CD14-positive monocyte (primary cell): ENCODE data around the gene CEP112. TPM values are rescaled to one million over a fixed set of nuclear protein-coding genes. Genes with fewer than 3 reads are reported as not detected.

Experiments
- DNase-seq, 3 donors: peaks; one replicate each; pipeline ENCODE4 v3.0.0-alpha.2; 2011 to 2022
- H2AFZ ChIP-seq: 2 replicates; pipeline ENCODE4 v1.6.0; 2012; ENCODE audit warnings: mild to moderate bottlenecking, low read depth, low read length, inconsistent platforms; ENCODE audit not compliant: insufficient read depth, poor library complexity, severe bottlenecking
- H3K27ac ChIP-seq, 2 donors: 1 replicate in 1 of 2; 2 replicates in 1 of 2; pipeline ENCODE4 v1.5.1; 2012 to 2013; ENCODE audit warnings: low read length in 2 of 2, control low read depth in 1 of 2, inconsistent platforms in 1 of 2, low read depth in 1 of 2, mild to moderate bottlenecking in 1 of 2
- H3K27me3 ChIP-seq, 2 donors: one replicate each; pipeline versions ENCODE4 v1.6.0 to v1.6.1; 2011 to 2013; ENCODE audit warnings: low read length in 2 of 2; ENCODE audit not compliant: control insufficient read depth in 2 of 2, insufficient read depth in 2 of 2
- H3K36me3 ChIP-seq, 2 donors: replicated peaks in 1 of 2; 1 replicate in 1 of 2; 2 replicates in 1 of 2; pipeline versions ENCODE4 v1.5.1 to v1.6.1; 2012 to 2013; ENCODE audit warnings: low read length in 2 of 2, control low read depth in 1 of 2, inconsistent platforms in 1 of 2, mild to moderate bottlenecking in 1 of 2; ENCODE audit not compliant: insufficient read depth in 2 of 2, control insufficient read depth in 1 of 2
- H3K4me1 ChIP-seq, 2 donors: 1 replicate in 1 of 2; 2 replicates in 1 of 2; pipeline versions ENCODE4 v1.5.1 to v1.6.1; 2012 to 2013; ENCODE audit warnings: low read length in 2 of 2, control low read depth in 1 of 2, inconsistent platforms in 1 of 2, mild to moderate bottlenecking in 1 of 2, moderate library complexity in 1 of 2; ENCODE audit not compliant: insufficient read depth in 2 of 2, control insufficient read depth in 1 of 2
- H3K4me2 ChIP-seq: replicated peaks from 2 replicates; pipeline ENCODE3; 2012; ENCODE audit warnings: low read length, moderate library complexity, mild to moderate bottlenecking; ENCODE audit not compliant: poor library complexity, severe bottlenecking; ENCODE audit errors: extremely low read depth
- H3K4me3 ChIP-seq, 3 experiments: fragments of 200-600 bp in 1 of 3; sonication (generic) in 1 of 3; replicated peaks in 1 of 3; 1 replicate in 2 of 3; 2 replicates in 1 of 3; pipeline ENCODE4 v1.5.1; 2011 to 2013; ENCODE audit warnings: low read length in 3 of 3, mild to moderate bottlenecking in 3 of 3, control low read depth in 2 of 3, low read depth in 2 of 3, inconsistent platforms in 1 of 3, moderate library complexity in 1 of 3
- H3K79me2 ChIP-seq: 2 replicates; pipeline ENCODE4 v1.6.0; 2012; ENCODE audit warnings: mild to moderate bottlenecking, control low read depth, inconsistent platforms, low read length, moderate library complexity; ENCODE audit not compliant: insufficient read depth
- H3K9ac ChIP-seq: 2 replicates; pipeline ENCODE4 v1.6.0; 2017; ENCODE audit warnings: low read length, mild to moderate bottlenecking; ENCODE audit not compliant: insufficient read depth, poor library complexity, severe bottlenecking
- H3K9me3 ChIP-seq, 2 donors: replicated peaks in 1 of 2; 1 replicate in 1 of 2; 2 replicates in 1 of 2; pipeline versions ENCODE4 v1.5.1 to v1.6.1; 2012 to 2013; ENCODE audit warnings: low read length in 2 of 2, control low read depth in 1 of 2; ENCODE audit not compliant: control insufficient read depth in 1 of 2, insufficient read depth in 1 of 2
- H4K20me1 ChIP-seq: 2 replicates; pipeline ENCODE4 v1.6.0; 2012; ENCODE audit warnings: mild to moderate bottlenecking, low read length, control low read depth, moderate library complexity; ENCODE audit not compliant: insufficient read depth
- H3K27ac Mint-ChIP-seq, 7 donors: one replicate each; pipeline ENCODE4 v1.8.0; 2020; ENCODE audit warnings: mild to moderate bottlenecking in 7 of 7, mixed read lengths in 7 of 7, moderate library complexity in 6 of 7, inconsistent platforms in 2 of 7
- H3K27me3 Mint-ChIP-seq, 3 donors: one replicate each; pipeline ENCODE4 v1.8.0; 2021 to 2022; ENCODE audit warnings: low read depth in 3 of 3, mild to moderate bottlenecking in 3 of 3, mixed read lengths in 3 of 3, moderate library complexity in 3 of 3, inconsistent platforms in 1 of 3
- H3K36me3 Mint-ChIP-seq, 2 donors: one replicate each; pipeline ENCODE4 v1.8.0; 2020; ENCODE audit warnings: mixed read lengths in 2 of 2, inconsistent platforms in 1 of 2, mild to moderate bottlenecking in 1 of 2
- H3K4me1 Mint-ChIP-seq: one replicate; pipeline ENCODE4 v1.8.0; 2020; ENCODE audit warnings: mild to moderate bottlenecking, mixed read lengths
- H3K4me3 Mint-ChIP-seq, 2 donors: one replicate each; pipeline ENCODE4 v1.8.0; 2020; ENCODE audit warnings: mild to moderate bottlenecking in 2 of 2, mixed read lengths in 2 of 2, moderate library complexity in 1 of 2
- H3K9me3 Mint-ChIP-seq, 7 donors: one replicate each; pipeline ENCODE4 v1.8.0; 2020 to 2022; ENCODE audit warnings: mixed read lengths in 7 of 7, mild to moderate bottlenecking in 6 of 7, moderate library complexity in 6 of 7, inconsistent platforms in 2 of 7
- WGBS: methylation state at CpG from one replicate; pipeline ENCODE4 v1.1.5; 2013; ENCODE audit warnings: missing lambda C conversion rate; ENCODE audit not compliant: insufficient coverage; 5-methylcytosine and 5-hydroxymethylcytosine counted together
- intact Hi-C, 2 donors: fragments of 100-400 bp; cut with micrococcal nuclease; formaldehyde crosslinking; loops; one replicate each; pipeline versions ENCODE4 v1.15.0 to v1.15.1; 2023
- polyA plus RNA-seq, 3 donors: library from polyadenylated mRNA; depleted of rRNA in 1 of 3; unstranded in 2 of 3; stranded (reverse) in 1 of 3; fragments of 300-500 nt in 2 of 3; fragments of >200 nt in 1 of 3; fragmentation: Illumina TruSeq in 2 of 3; gene quantifications; 1 replicate in 2 of 3; 2 replicates in 1 of 3; pipeline ENCODE4 v1.2.3, GENCODE V29; 2012 to 2021
- TF ChIP-seq, protein P1 (sequence below): fragments of 200-600 bp; IDR thresholded peaks from one replicate; pipeline ENCODE4 v1.8.0; 2022; ENCODE audit warnings: antibody characterized with exemption, mild to moderate bottlenecking

Gene CEP112
- polyA plus RNA-seq, 3 donors = 0.10 TPM; not detected in 2

DNA sequence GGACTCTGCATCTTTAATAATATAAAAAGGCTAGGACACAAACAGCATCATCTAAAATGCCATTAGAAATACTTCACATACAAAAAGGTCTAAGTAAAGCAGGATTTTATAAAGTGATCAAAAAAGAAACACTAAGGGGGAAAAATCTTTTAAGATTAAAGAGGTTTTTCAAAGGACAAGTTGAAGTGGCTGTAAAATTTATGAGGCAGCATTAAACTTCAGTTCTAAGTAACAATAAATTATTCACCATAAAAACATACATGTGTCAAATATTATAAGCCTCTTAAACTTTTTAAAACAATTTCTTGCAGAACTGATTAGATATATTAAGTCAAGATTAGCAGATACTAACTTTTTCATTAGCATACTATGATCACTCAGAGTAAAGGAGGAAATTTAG is 20.8 kb downstream of the CEP112 start:
- H3K36me3 Mint-ChIP-seq = no peaks in the 10 kb centered on the region
- Histone ChIP-seq H3K27ac (no peak overlapping the region), H3K4me1 (no peaks in the 10 kb centered on the region), H3K36me3 (no peaks in the 10 kb centered on the region), H3K9ac (no peak overlapping the region), H3K27me3 (no peaks in the 10 kb centered on the region), H2AFZ (no peak overlapping the region), H3K9me3 (no peaks in the 10 kb centered on the region), H3K4me3 (no peak overlapping the region), H3K4me2 (no peak overlapping the region), H3K79me2 (no peaks in the 10 kb centered on the region), H4K20me1 (no peaks in the 10 kb centered on the region)
- H3K4me3 Mint-ChIP-seq = no peak overlapping the region
- H3K4me1 Mint-ChIP-seq = no peaks in the 10 kb centered on the region
- intact Hi-C loops = no loop called here
- no peak overlapping the region for H3K27ac Mint-ChIP-seq
- H3K27me3 Mint-ChIP-seq = peaks cover 0 to 3% (median 2%) of the 10 kb centered on the region in 3 donors
- H3K9me3 Mint-ChIP-seq = no peaks in the 10 kb centered on the region
- no peak for DNase-seq
- TF ChIP-seq, protein P1, sequence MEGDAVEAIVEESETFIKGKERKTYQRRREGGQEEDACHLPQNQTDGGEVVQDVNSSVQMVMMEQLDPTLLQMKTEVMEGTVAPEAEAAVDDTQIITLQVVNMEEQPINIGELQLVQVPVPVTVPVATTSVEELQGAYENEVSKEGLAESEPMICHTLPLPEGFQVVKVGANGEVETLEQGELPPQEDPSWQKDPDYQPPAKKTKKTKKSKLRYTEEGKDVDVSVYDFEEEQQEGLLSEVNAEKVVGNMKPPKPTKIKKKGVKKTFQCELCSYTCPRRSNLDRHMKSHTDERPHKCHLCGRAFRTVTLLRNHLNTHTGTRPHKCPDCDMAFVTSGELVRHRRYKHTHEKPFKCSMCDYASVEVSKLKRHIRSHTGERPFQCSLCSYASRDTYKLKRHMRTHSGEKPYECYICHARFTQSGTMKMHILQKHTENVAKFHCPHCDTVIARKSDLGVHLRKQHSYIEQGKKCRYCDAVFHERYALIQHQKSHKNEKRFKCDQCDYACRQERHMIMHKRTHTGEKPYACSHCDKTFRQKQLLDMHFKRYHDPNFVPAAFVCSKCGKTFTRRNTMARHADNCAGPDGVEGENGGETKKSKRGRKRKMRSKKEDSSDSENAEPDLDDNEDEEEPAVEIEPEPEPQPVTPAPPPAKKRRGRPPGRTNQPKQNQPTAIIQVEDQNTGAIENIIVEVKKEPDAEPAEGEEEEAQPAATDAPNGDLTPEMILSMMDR = no peak

GRCh38 chr17:66169839-66170238 is 22.1 kb downstream of the CEP112 start:
- H2AFZ ChIP-seq = no peak overlapping the region
- no peak overlapping the region for H3K4me2 ChIP-seq
- H3K9me3 ChIP-seq = no peaks in the 10 kb centered on the region
- H3K4me1 ChIP-seq = no peaks in the 10 kb centered on the region
- no peaks in the 10 kb centered on the region for H3K36me3 ChIP-seq
- Mint-ChIP-seq H3K4me1 (no peaks in the 10 kb centered on the region), H3K27me3 (peaks cover 0 to 3% (median 2%) of the 10 kb centered on the region in 3 donors), H3K4me3 (no peak overlapping the region), H3K36me3 (no peaks in the 10 kb centered on the region), H3K9me3 (no peaks in the 10 kb centered on the region), H3K27ac (no peak overlapping the region)
- DNase-seq = no peak
- no peaks in the 10 kb centered on the region for H4K20me1 ChIP-seq
- H3K9ac ChIP-seq = no peak overlapping the region
- intact Hi-C loops = no loop called here
- WGBS = 100% methylated on average over 1 of the region's 3 CpGs
- TF ChIP-seq, protein P1 = no peak
- H3K27me3 ChIP-seq = no peaks in the 10 kb centered on the region
- no peak overlapping the region for H3K27ac ChIP-seq
- no peak overlapping the region for H3K4me3 ChIP-seq
- H3K79me2 ChIP-seq = no peaks in the 10 kb centered on the region
